AG04449 (cell line): ENCODE results near the gene JAK1.

Experiments used
- CTCF ChIA-PET: fragments of 350-600 bp; formaldehyde crosslinking; extraction: SDS; loops from one replicate; lab custom pipeline; 2021; ENCODE audit warnings: antibody characterized with exemption; lab: Yijun Ruan, JAX
- POLR2A ChIA-PET: fragments of 400-600, 350-600 bp; formaldehyde crosslinking; extraction: SDS; loops from one replicate; lab custom pipeline; 2020; ENCODE audit warnings: antibody characterized with exemption, inconsistent platforms; lab: Yijun Ruan, JAX
- DNase-seq: peaks from one replicate; pipeline ENCODE4 v3.0.0-alpha.2; 2010; ENCODE audit warnings: low read depth, low spot score
- H3K4me3 ChIP-seq: 2 replicates; pipeline ENCODE4 v1.5.1; 2011; ENCODE audit warnings: low read depth, mild to moderate bottlenecking, control low read depth, low read length
- CTCF ChIP-seq: IDR thresholded peaks from one replicate; pipeline ENCODE4 v1.5.1; 2011; ENCODE audit warnings: mild to moderate bottlenecking, moderate library complexity, low read length, control low read depth, inconsistent platforms; ENCODE audit not compliant: insufficient read depth; ENCODE audit errors: missing control alignments

Gene JAK1

GRCh38 chr1:64849942-64850341, 116.4 kb downstream of the JAK1 start:
- POLR2A ChIA-PET: no interaction called here
- H3K4me3 ChIP-seq: no peak overlapping the region
- CTCF ChIA-PET: interaction anchor here (1.0 to 1.1 kb wide), 2 partner anchors 97 to 191 kb away, joined by 3 read pairs; no protein-coding TSS in a partner anchor
- no peak for TF ChIP-seq CTCF
- DNase-seq: no peak

GRCh38 chr1:64848803-64849202, 117.5 kb downstream of the JAK1 start:
- CTCF ChIA-PET: no interaction called here
- no peak overlapping the region for H3K4me3 ChIP-seq
- DNase-seq: no peak
- TF ChIP-seq CTCF: no peak
- POLR2A ChIA-PET: no interaction called here

- no peak for TF ChIP-seq CTCF
- no peak for DNase-seq
- ChIA-PET CTCF (no interaction called here), POLR2A (no interaction called here)
- H3K4me3 ChIP-seq: no peak overlapping the region
Observed at GRCh38 chr1:64848136-64848535, 118.2 kb downstream of the JAK1 start.

GRCh38 chr1:64847666-64848065, 118.7 kb downstream of the JAK1 start:
- ChIA-PET POLR2A (no interaction called here), CTCF (no interaction called here)
- DNase-seq: no peak
- TF ChIP-seq CTCF: no peak
- H3K4me3 ChIP-seq: no peak overlapping the region

GRCh38 chr1:64846573-64847430, 119.5 kb downstream of the JAK1 start:
- no peak for TF ChIP-seq CTCF
- ChIA-PET CTCF (no interaction called here), POLR2A (no interaction called here)
- DNase-seq: no peak
- H3K4me3 ChIP-seq: no peak overlapping the region

GRCh38 chr1:64845831-64846425, 120.4 kb downstream of the JAK1 start:
- ChIA-PET POLR2A (interaction anchor here (1.0 kb wide), 1 partner anchor 121 kb away, joined by 3 read pairs; the partner anchor contains the start of gene JAK1), CTCF (no interaction called here)
- no peak for DNase-seq
- H3K4me3 ChIP-seq: no peak overlapping the region
- no peak for TF ChIP-seq CTCF
